ENCODE measurements around the gene SLCO4A1. TPM values are rescaled to one million over a fixed set of nuclear protein-coding genes. Genes with fewer than 3 reads are reported as not detected.

SLCO4A1 gene
- total RNA-seq, 1 donor from 2014 or later = 4.1 TPM

DNA sequence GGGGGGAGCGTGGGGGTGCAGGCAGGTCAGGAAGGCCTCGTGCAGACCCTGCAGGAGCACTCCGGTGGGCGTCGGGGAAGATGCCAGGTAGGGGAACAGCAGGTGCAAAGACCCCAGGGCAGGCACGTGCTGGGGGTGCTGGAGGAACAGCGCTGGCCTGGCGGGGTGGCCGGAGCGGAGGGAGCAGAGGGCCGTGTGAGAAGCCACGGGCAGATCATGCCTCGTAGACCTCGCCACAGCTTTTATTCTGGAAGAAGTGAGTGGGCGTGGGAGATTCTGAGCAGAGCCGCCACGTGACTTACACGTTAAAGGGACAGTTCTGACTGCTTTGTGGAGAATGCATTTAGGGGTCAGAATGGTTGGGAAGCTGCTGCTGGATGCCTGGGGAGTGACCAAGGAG is 75.6 kb downstream of the SLCO4A1 start:
- no peak for DNase-seq

DNA sequence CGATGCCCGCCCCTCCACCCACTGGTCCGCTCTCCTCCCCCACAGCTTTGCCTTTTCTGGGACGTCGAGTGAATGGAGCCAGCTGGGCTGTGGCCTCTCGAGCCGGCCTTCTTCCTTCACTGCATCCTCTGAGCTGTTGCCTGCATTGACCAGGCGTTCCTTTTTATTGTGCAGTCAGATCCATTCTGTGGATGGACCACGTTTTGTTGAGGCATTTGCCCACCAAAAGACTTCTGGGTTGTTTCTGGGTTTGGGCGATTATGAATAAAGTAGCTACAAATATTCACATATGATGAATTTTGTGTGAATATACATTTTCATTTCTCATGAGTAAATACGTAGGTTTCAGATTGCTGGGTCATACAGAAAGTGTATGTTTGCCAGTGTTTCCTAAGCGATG is 76.2 kb downstream of the SLCO4A1 start:
- no peak for DNase-seq

DNA sequence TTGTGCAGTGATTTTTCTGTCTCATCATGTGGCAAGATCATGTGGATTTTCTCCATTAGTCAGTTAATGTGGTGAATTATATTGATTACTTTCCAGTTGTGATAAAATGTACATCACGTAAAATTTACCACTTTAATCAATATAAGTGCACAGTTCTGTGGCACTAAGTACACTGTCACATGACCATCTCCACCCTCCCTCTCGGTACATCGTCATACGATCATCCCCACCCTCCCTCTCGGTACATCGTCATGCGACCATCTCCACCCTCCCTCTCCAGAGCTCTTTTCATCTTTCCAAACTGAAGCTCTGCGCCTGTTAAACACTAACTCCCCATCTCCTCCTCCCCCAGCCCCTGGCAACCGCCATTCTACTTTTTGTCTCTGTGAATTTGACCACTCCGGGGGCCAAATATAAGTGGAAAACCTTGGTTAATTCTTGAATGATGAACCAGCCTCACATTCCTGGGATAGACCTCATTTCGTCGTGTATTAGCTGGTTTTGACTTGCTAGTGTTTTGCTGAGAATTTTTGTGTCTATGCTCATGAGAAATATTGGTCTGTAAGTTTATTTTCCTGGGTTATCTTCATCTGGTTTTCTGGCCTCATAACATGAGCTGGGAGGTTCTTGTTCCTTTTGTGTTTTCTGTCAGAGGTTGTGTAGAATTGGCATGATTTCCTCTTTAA is 77.1 kb downstream of the SLCO4A1 start:
- DNase-seq = no peak

Other genes with a start within 250 kb of the SLCO4A1 start
- gene CABLES2, start 235.2 kb upstream of the SLCO4A1 start, total RNA-seq = 2.1 TPM
- 1.0 TPM for gene RBBP8NL, start 215.0 kb upstream of the SLCO4A1 start, total RNA-seq
- not detected for gene GATA5, start 166.5 kb upstream of the SLCO4A1 start, total RNA-seq
- not detected for gene NTSR1, start 66.3 kb downstream of the SLCO4A1 start, total RNA-seq
- gene MRGBP, start 154.0 kb downstream of the SLCO4A1 start, total RNA-seq = 11.3 TPM
- 20.6 TPM for gene OGFR, start 162.3 kb downstream of the SLCO4A1 start, total RNA-seq
- 28.1 TPM for gene COL9A3, start 174.5 kb downstream of the SLCO4A1 start, total RNA-seq
- 9.1 TPM for gene TCFL5, start 219.3 kb downstream of the SLCO4A1 start, total RNA-seq

Data from tongue (tissue), 2 donors.